Activated CD8-positive, alpha-beta memory T cell treated with anti-CD3 and anti-CD28 coated beads, Interleukin-2, amount 50 U/mL, for 1 hour (primary cell): ENCODE measurements around the gene CCDC185.

ENCODE experiments used
- DNase-seq: peaks from one replicate; pipeline ENCODE4 v3.0.0-alpha.2; 2020; ENCODE audit errors: extremely low read depth

Gene CCDC185

DNA sequence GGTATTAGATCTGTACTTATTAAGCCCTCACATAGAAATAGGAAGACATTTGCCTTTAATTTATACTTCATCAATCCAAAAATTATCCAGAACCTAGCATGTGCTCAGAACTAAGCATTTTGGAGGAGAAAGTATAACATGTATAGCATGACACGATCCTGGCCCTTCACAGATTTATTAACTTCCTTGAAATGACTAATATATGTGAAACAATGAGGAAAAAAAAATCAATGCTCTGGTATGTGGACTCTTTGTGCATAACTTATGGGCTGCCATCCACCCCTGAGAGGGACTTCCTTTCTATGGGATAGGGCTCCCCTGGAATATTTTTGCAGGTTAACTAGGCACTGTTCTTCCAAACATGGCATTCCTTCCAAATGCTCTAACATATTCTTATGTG lies 36.6 kb downstream of the CCDC185 start:
- no peak for DNase-seq

DNA sequence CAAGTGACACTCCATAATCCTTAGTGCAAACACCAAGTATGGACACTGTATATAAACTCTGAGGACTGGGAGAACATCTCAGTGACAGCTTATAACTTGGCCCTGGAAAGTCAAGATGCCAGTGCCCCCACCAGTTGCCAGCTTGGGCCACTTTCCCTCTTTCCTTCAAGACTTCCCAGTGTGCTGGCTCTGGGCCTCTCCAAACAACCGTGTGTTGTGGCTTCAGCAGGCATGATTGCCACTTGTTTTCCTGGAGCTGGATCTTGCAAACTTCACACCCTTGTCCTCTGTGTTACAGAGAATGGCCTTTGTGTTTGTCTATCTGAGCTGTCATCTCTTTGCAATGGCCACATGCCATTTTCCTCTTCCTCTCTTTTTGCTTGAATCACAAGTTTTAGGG lies 37.0 kb downstream of the CCDC185 start:
- no peak for DNase-seq

DNA sequence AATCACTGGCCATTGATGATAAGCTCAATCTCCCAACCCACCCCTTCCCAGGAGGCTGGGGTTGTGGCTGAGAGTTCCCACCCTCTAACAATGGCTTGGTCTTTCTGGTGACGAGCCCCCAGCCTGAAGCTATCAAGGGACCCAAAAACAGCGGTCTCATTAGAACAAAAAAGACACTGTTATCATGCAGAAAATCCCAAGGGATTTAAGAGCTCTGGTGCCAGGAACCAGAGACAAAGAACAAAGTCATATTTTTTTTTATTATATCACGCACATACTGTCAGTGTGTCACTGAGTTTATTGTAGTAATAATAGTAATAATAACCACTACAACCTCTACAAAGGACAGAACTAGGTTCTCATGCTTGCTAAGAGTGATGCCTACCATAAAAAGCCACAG lies 43.9 kb downstream of the CCDC185 start:
- no peak for DNase-seq

DNA sequence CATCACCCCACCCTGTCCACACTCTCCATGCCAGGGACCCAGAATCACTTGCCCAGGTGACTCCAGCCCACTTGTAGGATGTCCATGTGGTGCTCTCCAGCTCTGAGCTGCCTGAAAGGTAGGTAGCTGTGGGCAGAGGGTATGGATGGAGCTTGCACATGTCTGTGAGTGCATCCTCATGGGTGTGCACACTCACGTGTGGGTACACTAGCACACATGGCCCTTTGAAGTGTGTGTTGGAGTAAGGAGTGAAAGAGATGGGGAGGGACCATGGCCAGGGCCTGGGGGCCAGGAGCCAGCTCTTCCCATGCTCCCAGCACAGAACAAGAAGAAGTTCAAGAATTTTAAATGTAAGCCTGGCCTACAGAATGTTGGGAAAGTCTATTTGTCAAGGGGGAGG lies 50.2 kb downstream of the CCDC185 start:
- DNase-seq = no peak

DNA sequence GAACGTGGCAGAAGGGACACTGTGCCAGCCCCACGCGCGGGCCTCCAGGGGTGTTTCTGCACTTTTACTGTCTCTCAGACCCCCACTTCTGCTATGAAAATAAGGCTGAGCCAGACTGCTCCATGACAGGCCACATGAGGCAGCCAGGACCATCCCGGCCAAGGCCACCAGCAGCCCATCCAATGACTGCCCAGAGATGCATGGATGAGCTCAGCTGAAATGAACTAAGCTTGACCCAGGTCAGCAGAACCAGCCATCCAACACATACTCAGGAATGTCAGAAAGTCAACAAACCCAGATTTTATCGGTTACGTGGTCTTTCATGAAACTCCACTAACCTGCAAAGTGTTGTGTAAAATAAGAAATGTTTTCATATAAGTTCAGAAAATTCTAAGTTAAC lies 51.2 kb downstream of the CCDC185 start:
- DNase-seq = no peak
